Midbrain (tissue), 1 donor: ENCODE measurements around the gene ADM2.
"Not testable (repeated sequence)": the region's sequence is repeated elsewhere in the genome, so short reads cannot be mapped to it uniquely, and the experiment has no call there.

Experiments used
- DNase-seq: peaks from one replicate; lab custom pipeline; 2025; lab: John Stamatoyannopoulos, UW

Gene ADM2

GRCh38 chr22:50505776-50506610, 24.6 kb downstream of the ADM2 start:
- DNase-seq = no peak

- DNase-seq = no peak
Observed at GRCh38 chr22:50506611-50507420, 25.5 kb downstream of the ADM2 start.

DNA sequence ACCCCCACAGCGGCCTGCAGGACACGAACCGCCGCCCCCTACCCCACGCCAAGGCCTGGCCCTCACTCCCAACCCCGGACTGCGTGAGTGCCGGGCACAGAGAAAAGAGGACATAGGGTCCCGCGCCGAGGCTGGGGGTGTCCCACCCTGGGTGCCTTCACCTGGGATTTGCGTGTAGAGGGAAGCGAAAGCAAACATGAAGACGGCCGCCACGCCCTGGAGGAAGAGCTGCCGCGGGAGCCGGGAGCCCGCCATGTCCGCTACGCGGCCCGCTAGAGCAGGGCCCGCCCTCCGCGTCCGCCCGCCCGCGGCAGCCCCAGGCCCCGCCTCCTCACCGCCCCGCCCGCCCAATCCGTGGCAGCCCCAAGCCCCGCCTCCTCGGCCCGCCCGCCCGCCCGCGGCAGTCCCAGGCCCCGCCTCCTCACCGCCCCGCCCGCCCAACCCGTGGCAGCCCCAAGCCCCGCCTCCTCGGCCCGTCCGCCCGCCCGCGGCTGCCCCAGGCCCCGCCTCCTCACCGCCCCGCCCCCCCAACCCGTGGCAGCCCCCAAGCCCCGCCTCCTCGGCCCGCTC, 26.2 kb downstream of the ADM2 start, which contains the start of gene LMF2:
TSS of gene LMF2 (minus strand) at position 282 of the 570 bp plus-strand sequence. CDS start at position 255, 27 bp downstream.
- DNase-seq = peak; percentile 95

- DNase-seq = peak; percentile 98
Observed at GRCh38 chr22:50507991-50508884, 26.9 kb downstream of the ADM2 start, which contains the start of gene NCAPH2. Gene NCAPH2, plus strand, starts transcription at chr22:50508224. Its CDS starts 114 bp downstream, at chr22:50508338.

DNA sequence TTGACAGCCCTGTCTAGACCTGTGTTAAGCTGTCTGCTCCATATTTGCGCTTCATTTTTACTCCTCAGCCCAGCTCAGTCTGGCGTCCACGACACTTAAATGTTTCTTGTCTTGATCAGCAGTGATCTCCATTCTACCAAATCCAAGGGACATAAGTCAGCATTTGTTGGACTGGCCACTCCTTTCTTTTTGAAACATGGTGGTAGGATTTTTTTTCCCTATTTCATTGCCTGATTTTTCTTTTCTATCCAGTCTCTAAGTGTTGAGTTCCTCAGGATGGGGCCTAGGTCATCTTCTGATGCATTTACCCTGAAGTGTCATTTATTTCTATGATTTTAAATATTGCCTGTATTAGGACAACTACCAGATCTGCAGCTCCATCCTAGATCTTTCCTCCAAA, 27.6 kb downstream of the ADM2 start:
- no peak for DNase-seq

GRCh38 chr22:50513175-50513574, 31.8 kb downstream of the ADM2 start:
- no peak for DNase-seq

- no peak for DNase-seq
Observed at GRCh38 chr22:50516068-50516467, 34.7 kb downstream of the ADM2 start.

GRCh38 chr22:50516891-50517290, 35.5 kb downstream of the ADM2 start:
- no peak for DNase-seq

- no peak for DNase-seq
Observed at GRCh38 chr22:50517495-50518260, 36.3 kb downstream of the ADM2 start.

DNA sequence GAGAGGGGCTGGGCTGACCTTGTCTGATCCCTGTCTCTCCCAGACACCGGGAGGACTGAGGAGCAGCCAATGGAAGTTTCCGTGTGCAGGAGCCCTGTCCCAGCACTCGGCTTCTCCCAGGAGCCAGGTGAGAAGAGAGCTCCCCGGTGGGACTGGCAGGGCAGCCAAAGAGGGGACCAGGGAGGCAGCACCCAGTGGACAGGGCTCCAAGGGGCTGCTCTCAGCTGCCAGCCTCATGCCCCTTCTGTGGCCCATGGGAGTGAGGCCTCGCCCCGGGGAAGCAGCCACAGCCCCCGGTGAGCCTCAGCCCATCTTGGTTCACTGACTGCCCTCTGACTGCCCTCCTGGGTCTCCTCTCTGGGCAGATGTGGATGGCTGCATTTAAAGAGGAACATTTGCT, 37.3 kb downstream of the ADM2 start:
- DNase-seq = no peak

DNA sequence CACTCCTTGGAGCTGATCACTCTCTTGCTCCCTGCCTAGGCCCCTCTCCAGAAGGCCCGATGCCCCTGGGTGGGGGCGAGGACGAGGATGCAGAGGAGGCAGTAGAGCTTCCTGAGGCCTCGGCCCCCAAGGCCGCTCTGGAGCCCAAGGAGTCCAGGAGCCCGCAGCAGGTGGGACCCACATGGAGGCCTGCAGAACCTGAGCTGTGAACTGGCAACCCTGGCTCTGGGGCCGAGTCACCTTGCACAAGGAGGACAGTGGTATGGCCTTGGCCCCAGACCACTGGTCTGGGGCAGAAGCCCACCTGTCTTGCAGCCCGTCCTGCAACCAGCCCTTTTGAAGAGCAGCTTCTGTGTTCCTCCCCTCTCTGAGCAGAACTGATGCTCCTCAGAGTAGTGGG, 37.8 kb downstream of the ADM2 start:
- DNase-seq = no peak

DNA sequence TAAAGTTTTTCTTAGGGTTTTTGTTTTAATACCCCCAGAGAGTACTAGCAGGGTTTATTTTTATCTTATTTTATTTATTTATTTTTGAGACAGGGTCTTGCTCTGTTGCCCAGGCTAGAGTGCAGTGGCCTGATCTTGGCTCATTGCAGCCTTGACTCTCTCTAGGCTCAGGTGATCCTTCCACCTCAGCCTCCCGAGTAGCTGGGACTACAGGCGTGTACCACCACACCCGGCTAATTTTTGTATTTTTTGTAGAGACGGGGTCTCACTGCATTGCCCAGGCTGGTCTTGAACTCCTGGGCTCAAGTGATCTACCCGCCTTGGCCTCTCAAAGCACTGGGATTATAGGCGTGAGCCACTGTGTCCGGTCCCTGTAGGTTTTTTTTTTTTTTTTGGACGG, 38.8 kb downstream of the ADM2 start:
- not testable (repeated sequence) for DNase-seq

GRCh38 chr22:50520826-50521453, 39.6 kb downstream of the ADM2 start:
- DNase-seq = no peak

DNA sequence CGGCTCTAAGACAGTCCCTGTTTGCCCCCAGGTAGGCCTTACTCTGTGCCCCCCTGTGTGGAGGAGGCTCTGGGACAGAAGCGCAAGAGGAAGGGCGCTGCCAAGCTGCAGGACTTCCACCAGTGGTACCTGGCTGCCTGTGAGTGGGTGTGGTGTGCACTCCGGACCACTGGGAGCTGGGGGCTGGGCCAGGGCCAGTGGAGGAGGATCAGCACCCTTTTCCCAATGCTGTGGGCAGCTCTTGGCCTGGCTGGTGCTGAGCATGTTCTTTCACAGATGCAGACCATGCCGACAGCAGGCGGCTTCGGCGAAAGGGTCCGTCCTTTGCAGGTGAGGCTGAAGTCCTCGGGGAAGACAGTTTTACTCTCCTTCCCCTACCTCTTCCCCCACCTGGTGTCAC, 40.4 kb downstream of the ADM2 start:
- no peak for DNase-seq

GRCh38 chr22:50522208-50522805, 41.0 kb downstream of the ADM2 start:
- no peak for DNase-seq

DNA sequence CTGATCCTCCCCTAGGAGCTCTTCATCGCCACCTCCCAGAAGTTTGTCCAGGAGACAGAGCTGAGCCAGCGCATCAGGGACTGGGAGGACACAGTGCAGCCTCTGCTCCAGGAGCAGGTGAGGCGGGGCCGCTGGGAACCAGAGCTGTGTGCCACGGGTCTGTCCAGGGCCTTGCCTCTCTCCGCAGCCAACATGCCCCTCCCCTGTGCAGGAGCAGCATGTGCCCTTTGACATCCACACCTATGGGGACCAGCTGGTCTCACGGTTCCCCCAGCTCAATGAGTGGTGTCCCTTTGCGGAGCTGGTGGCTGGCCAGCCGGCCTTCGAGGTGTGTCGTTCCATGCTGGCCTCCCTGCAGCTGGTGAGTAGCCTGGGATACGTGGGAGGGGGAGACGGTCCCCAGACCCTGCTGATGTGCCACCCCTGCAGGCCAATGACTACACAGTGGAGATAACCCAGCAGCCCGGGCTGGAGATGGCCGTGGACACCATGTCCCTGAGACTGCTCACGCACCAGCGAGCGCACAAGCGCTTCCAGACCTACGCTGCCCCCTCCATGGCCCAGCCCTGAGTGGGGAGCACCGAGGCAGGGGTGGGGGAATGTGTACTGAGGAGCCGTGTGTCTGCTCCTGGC, 41.6 kb downstream of the ADM2 start:
- no peak for DNase-seq

- no peak for DNase-seq
Observed at GRCh38 chr22:50523458-50523805, 42.1 kb downstream of the ADM2 start.

- DNase-seq = no peak
Observed at GRCh38 chr22:50523806-50524675, 42.7 kb downstream of the ADM2 start.
